Caco-2 (cell line): Measurements from ENCODE around the gene KRT80. TPM values are rescaled to one million over a fixed set of nuclear protein-coding genes. Genes with fewer than 3 reads are reported as not detected.
"Not testable (repeated sequence)": the region's sequence is repeated elsewhere in the genome, so short reads cannot be mapped to it uniquely, and the experiment has no call there.

Experiments used
- Bru-seq: library from RNA; stranded (reverse); fragments of 400-500 nt; gene quantifications from one replicate; lab custom pipeline; 2021; lab: Mats Ljungman, UMichigan
- BruChase-seq, 2 experiments: library from RNA; stranded (reverse); fragments of 400-500 nt; gene quantifications; one replicate each; lab custom pipeline; 2021; lab: Mats Ljungman, UMichigan
- BruUV-seq: library from RNA; stranded (reverse); fragments of 400-500 nt; replicated peaks from 2 replicates; lab custom pipeline; 2021; lab: Mats Ljungman, UMichigan
- CTCF ChIA-PET: fragments of 300-600 bp; sonication (Branson Sonifier 250); formaldehyde crosslinking; loops from one replicate; lab custom pipeline; 2022; ENCODE audit warnings: antibody characterized with exemption; lab: Charles Lee
- POLR2A ChIA-PET: fragments of 300-600 bp; sonication (Branson Sonifier 250); formaldehyde crosslinking; loops from one replicate; lab custom pipeline; 2022; ENCODE audit warnings: antibody characterized with exemption; lab: Charles Lee
- DNase-seq, 2 experiments: peaks; one replicate each; pipeline versions ENCODE4 v3.0.0 to v3.0.0-alpha.2; 2020 to 2022
- H3K27me3 ChIP-seq: replicated peaks from 2 replicates; pipeline ENCODE4 v1.6.0; 2011; ENCODE audit warnings: low read length; ENCODE audit not compliant: control insufficient read depth, insufficient read depth
- H3K36me3 ChIP-seq: 2 replicates; pipeline ENCODE4 v1.5.1; 2011; ENCODE audit warnings: low read length; ENCODE audit not compliant: control insufficient read depth, insufficient read depth
- H3K4me1 ChIP-seq: fragments of 250-450 bp; sonication (Bioruptor Pico); 2 replicates; pipeline ENCODE4 v1.5.1; 2020; ENCODE audit warnings: mild to moderate bottlenecking
- H3K4me3 ChIP-seq: 2 replicates; pipeline ENCODE4 v1.5.1; 2011; ENCODE audit warnings: low read depth, mild to moderate bottlenecking, control low read depth, low read length
- H3K9me3 ChIP-seq: fragments of 250-450 bp; sonication (Bioruptor Pico); 2 replicates; pipeline ENCODE4 v1.5.1; 2020; ENCODE audit warnings: mild to moderate bottlenecking, moderate library complexity
- H3K27ac Mint-ChIP-seq: one replicate; pipeline ENCODE4 v1.8.0; 2022; ENCODE audit warnings: mixed read lengths; ENCODE audit not compliant: unreplicated experiment
- H3K27me3 Mint-ChIP-seq: one replicate; pipeline ENCODE4 v1.8.0; 2022; ENCODE audit warnings: mixed read lengths; ENCODE audit not compliant: insufficient read depth, unreplicated experiment
- H3K36me3 Mint-ChIP-seq: one replicate; pipeline ENCODE4 v1.8.0; 2022; ENCODE audit warnings: mild to moderate bottlenecking, mixed read lengths; ENCODE audit not compliant: insufficient read depth, unreplicated experiment
- H3K4me1 Mint-ChIP-seq: one replicate; pipeline ENCODE4 v1.8.0; 2022; ENCODE audit warnings: low read depth, mixed read lengths; ENCODE audit not compliant: unreplicated experiment
- H3K4me3 Mint-ChIP-seq: one replicate; pipeline ENCODE4 v1.8.0; 2022; ENCODE audit warnings: mild to moderate bottlenecking, moderate library complexity, mixed read lengths; ENCODE audit not compliant: unreplicated experiment
- H3K9me3 Mint-ChIP-seq: one replicate; pipeline ENCODE4 v1.8.0; 2022; ENCODE audit warnings: mixed read lengths; ENCODE audit not compliant: unreplicated experiment
- intact Hi-C: fragments of 100-400 bp; cut with micrococcal nuclease; formaldehyde crosslinking; loops from one replicate; pipeline ENCODE4 v1.10.0; 2022; ENCODE audit not compliant: unreplicated experiment
- long read RNA-seq: library from polyadenylated mRNA; stranded (forward); transcript quantifications from one replicate; pipeline ENCODE4 v2.0.0, GENCODE V29; 2022
- total RNA-seq: library from RNA; stranded (reverse); gene quantifications from 2 replicates; pipeline ENCODE4 v1.2.3, GENCODE V29; 2022
- TF ChIP-seq, protein P1 (sequence below), 2 experiments: fragments of 200-600 bp in 1 of 2; IDR thresholded peaks; 1 replicate in 1 of 2; 2 replicates in 1 of 2; pipeline versions ENCODE4 v1.5.1 to v1.8.0; 2011 to 2022; ENCODE audit warnings: antibody characterized with exemption in 1 of 2, control low read depth in 1 of 2, inconsistent platforms in 1 of 2, low read depth in 1 of 2, low read length in 1 of 2, mild to moderate bottlenecking in 1 of 2, moderate library complexity in 1 of 2; ENCODE audit not compliant: insufficient read depth in 1 of 2, severe bottlenecking in 1 of 2, unreplicated experiment in 1 of 2

KRT80 gene
- 0.26 and 0.29 TPM in 2 replicates for total RNA-seq
- percentile 14 among the genes with signal in this experiment for Bru-seq, nascent RNA
- BruChase-seq, experiment 1, labeled RNA remaining after a 2-hour chase = percentile 9 among the genes with signal in this experiment
- percentile 15 among the genes with signal in this experiment for BruChase-seq, experiment 2, labeled RNA remaining after a 6-hour chase
- long read RNA-seq = 0 reads

DNA sequence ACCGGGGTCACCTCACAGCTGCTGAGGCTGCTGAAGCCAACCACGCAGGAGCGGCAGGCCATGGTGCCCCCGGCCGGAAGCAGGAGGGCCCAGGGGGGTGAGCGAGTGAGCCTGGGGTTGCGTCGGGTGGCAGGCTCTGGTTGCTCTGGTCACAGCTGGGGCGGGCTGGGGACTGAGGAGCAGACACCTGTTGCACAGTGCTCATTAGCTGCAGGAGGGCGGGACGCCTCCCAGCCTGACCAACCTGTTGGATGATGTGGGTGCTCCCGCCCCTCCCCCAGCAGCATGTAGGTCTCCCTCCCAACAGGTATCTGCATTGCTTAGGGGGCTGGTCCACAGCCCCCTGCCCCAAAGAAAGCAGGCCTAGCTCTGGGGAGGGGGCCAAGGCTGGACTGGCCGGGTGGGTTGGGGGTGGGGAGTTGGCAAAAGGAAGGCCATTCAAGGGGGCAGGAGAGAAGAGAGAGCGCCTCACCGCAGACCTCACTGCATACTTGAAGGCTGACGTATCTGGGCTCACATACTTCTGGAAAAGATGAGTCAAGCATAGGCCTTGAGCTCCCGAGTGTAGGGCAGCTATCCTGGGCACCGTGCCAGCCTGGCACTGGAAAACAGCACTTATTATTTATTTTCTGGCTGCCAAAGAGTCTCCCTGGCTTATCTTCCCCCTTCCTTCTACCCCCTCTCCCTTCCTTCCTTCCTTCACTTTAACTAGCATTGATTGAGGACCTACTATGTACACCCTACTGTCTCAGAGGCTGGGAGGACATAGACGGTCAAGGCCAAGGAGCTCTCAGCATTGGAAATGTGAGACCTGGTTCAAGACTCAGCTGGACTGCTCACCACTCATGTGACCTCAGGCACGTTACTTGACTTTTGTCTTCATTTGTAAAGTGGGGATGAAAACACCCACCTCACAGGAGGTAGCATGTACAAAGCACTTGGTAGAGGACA, at the start of gene KRT80:
KRT80 (minus strand) TSS at position 174 of the 951 bp plus-strand sequence; CDS start at position 62, 112 bp downstream.
- no peaks in the 10 kb centered on the region for H3K27me3 Mint-ChIP-seq
- intact Hi-C loops = no loop called here
- TF ChIP-seq, protein P1, sequence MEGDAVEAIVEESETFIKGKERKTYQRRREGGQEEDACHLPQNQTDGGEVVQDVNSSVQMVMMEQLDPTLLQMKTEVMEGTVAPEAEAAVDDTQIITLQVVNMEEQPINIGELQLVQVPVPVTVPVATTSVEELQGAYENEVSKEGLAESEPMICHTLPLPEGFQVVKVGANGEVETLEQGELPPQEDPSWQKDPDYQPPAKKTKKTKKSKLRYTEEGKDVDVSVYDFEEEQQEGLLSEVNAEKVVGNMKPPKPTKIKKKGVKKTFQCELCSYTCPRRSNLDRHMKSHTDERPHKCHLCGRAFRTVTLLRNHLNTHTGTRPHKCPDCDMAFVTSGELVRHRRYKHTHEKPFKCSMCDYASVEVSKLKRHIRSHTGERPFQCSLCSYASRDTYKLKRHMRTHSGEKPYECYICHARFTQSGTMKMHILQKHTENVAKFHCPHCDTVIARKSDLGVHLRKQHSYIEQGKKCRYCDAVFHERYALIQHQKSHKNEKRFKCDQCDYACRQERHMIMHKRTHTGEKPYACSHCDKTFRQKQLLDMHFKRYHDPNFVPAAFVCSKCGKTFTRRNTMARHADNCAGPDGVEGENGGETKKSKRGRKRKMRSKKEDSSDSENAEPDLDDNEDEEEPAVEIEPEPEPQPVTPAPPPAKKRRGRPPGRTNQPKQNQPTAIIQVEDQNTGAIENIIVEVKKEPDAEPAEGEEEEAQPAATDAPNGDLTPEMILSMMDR (IDR thresholded peaks at IDR 0.05; ENCODE audit: insufficient read depth in 1 of 2, low read depth in 1 of 2, low read length in 1 of 2, severe bottlenecking in 1 of 2, unreplicated experiment in 1 of 2) = no peak
- DNase-seq = peak in 1 of 2 experiments; percentile 29
- Histone ChIP-seq H3K4me3 (no peak within 1 kb of the TSS), H3K9me3 (no peaks in the 10 kb centered on the region), H3K36me3 (no peaks in the 10 kb centered on the region), H3K4me1 (peaks cover 7% of the 10 kb centered on the region), H3K27me3 (no peaks in the 10 kb centered on the region)
- no peak within 1 kb of the TSS for H3K27ac Mint-ChIP-seq
- peaks cover 14% of the 10 kb centered on the region for H3K4me1 Mint-ChIP-seq
- no peak within 1 kb of the TSS for H3K4me3 Mint-ChIP-seq
- no TSS peak for BruUV-seq
- no peaks in the 10 kb centered on the region for H3K9me3 Mint-ChIP-seq
- ChIA-PET CTCF (no interaction called here), POLR2A (no interaction called here)
- H3K36me3 Mint-ChIP-seq = no peaks in the 10 kb centered on the region

DNA sequence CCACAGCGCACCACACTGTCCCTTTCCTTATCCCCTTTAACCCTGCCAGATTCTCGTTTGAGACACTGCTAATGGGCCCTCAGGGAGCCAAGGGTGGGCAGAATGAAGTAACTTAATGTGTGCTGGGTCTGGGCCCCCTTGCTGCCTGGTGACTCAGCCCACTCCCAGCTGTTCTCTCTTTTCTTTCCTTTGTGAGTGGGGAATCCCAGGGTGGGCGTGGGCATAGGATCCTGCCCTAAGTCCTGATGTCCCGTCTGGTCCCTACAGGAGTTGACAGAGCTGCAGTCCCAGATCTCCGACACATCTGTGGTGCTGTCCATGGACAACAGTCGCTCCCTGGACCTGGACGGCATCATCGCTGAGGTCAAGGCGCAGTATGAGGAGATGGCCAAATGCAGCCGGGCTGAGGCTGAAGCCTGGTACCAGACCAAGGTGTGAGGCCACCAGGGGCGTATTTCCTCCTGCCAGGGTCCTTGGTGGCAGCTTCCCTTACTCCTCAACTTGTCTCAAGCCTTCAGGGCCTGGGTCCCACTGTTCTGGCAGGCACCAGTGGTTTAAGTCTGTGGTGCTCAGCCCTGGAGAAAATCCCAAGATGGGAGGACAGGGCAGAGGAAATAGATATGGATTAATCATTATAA, 49.5 kb upstream of the KRT80 start:
- Histone ChIP-seq H3K4me1 (peaks cover 43% of the 10 kb centered on the region), H3K4me3 (no peak overlapping the region), H3K36me3 (no peaks in the 10 kb centered on the region), H3K9me3 (no peaks in the 10 kb centered on the region), H3K27me3 (no peaks in the 10 kb centered on the region)
- Mint-ChIP-seq H3K27me3 (no peaks in the 10 kb centered on the region), H3K4me1 (peaks cover 37% of the 10 kb centered on the region), H3K9me3 (no peaks in the 10 kb centered on the region), H3K36me3 (peaks cover 10% of the 10 kb centered on the region), H3K27ac (no peak overlapping the region), H3K4me3 (no peak overlapping the region)
- TF ChIP-seq, protein P1 (IDR thresholded peaks at IDR 0.05; ENCODE audit: insufficient read depth in 1 of 2, low read depth in 1 of 2, low read length in 1 of 2, severe bottlenecking in 1 of 2, unreplicated experiment in 1 of 2) = no peak
- POLR2A ChIA-PET = no interaction called here
- intact Hi-C loops = no loop called here
- CTCF ChIA-PET = no interaction called here
- DNase-seq = no peak
- BruUV-seq = no TSS peak

DNA sequence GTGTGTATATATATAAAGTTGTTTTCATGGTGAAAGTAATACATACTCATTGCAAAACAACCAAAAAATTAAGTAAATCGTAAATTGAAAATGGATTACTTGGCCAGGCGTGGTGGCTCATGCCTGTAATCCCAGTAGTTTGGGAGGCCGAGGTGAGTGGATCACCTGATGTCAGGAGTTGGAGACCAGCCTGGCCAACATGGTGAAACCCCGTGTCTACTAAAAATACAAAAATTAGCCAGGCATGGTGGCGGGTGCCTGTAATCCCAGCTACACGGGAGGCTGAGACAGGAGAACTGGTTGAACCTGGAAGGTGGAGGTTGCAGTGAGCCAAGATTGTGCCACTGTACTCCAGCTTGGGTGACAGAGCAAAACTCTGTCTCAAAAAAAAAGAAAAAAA, 48.4 kb upstream of the KRT80 start:
- peaks cover 38% of the 10 kb centered on the region for H3K4me1 Mint-ChIP-seq
- H3K4me3 Mint-ChIP-seq, POLR2A ChIA-PET, H3K27ac Mint-ChIP-seq, H3K36me3 Mint-ChIP-seq, H3K4me3 ChIP-seq, CTCF ChIA-PET, BruUV-seq, H3K36me3 ChIP-seq, H3K9me3 Mint-ChIP-seq, H3K9me3 ChIP-seq, intact Hi-C loops, H3K27me3 Mint-ChIP-seq, DNase-seq, H3K27me3 ChIP-seq: not testable (repeated sequence)
- H3K4me1 ChIP-seq = peaks cover 53% of the 10 kb centered on the region
